Measurements from ENCODE around the gene FNBP1L. TPM values are rescaled to one million over a fixed set of nuclear protein-coding genes. Genes with fewer than 3 reads are reported as not detected.
A peak's percentile ranks its signal among the peaks of the same experiment; 100 is the strongest.
"Not testable (repeated sequence)": the region's sequence is repeated elsewhere in the genome, so short reads cannot be mapped to it uniquely, and the experiment has no call there.

Gene FNBP1L
- total RNA-seq, 1 donor from 2014 or later: 25.5 TPM

DNA sequence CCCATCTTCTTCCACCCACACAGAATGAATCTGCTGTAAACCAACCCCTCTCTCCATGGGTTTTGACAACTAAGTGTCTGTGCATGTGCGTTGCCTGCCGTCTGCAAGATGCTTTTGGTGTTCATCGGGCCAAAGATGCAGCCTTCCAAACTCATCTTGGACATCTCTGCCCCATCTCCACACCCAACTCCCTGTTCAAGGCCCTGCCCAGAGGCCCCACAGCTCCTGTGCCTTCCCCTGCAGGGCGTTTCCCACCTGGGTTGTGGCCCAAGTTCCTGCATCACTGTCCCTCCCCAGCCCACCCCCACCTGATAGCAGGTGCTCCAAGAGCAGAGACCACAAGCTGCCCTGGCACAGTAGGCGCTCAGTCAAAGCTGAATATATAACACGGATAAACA, 130.5 kb downstream of the FNBP1L start:
- intact Hi-C loops (cut with DNase I): no loop called here
- no peak for ATAC-seq
- DNase-seq (ENCODE audit: low spot score): no peak

DNA sequence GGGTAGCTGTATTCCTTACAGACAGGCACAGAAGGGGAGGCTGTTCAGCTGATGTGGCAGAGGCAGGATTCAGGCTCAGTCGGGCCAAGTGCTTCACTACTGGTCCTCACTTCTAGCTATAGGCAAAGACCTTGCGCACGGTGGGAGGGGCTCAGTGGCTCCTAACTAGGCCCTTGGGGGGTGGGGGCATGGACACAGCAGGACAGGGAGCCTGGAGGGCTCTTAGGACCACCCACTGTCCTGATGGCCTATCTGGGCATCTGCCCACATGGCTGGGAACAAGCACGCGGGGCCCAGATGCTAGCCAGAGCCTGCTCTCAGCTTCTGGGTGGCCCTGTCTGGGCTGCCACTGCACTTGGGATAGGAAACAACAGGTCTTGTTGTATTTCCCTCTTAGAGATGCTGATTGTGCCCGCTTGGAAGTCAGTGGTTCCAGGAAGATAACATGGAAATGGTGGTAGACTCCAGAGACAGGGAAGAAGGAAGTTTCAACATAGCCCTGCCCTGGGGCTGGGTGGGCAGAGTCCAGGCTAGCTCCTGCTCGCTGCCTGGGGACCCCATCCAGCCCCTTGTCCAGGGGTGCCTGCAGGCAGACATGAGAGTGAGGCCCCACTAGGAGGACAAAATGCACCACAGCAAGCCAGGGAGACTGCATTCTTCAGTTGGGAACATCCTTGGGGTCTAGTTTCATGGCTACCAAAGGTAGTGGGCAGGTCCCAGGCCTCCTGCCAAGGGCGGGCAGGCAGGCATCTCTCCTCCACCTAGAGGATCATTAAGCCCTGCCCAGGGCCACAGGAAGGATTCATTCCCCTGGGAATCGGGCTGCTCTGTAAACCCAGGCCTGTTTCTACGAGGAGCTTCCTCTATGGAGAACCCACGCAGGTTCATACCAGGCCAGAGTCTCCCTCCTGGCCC, 131.2 kb downstream of the FNBP1L start:
- no peak for DNase-seq (ENCODE audit: low spot score)
- ATAC-seq: no peak
- intact Hi-C loops (cut with DNase I): no loop called here

DNA sequence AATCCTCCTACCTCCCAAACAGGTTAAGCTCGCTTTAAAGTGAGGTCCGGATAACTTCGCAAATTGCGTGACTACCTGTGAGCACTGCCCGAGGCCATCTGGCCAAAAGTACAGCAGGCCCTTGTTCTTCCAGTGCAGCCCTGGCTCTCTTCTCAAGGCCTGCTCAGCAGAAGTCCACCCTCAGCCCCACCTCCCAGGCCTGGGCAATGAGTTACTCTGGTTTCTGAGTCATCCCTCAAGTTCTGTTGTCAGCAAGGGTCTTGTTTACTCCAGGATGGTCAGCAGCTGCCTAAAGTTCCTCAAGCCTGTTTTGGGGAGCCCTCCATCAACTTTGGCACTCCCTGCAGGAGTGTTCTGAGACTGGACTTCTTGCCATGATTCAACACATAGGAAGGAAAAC, 132.0 kb downstream of the FNBP1L start:
- no peak for DNase-seq (ENCODE audit: low spot score)
- intact Hi-C loops (cut with DNase I): no loop called here

DNA sequence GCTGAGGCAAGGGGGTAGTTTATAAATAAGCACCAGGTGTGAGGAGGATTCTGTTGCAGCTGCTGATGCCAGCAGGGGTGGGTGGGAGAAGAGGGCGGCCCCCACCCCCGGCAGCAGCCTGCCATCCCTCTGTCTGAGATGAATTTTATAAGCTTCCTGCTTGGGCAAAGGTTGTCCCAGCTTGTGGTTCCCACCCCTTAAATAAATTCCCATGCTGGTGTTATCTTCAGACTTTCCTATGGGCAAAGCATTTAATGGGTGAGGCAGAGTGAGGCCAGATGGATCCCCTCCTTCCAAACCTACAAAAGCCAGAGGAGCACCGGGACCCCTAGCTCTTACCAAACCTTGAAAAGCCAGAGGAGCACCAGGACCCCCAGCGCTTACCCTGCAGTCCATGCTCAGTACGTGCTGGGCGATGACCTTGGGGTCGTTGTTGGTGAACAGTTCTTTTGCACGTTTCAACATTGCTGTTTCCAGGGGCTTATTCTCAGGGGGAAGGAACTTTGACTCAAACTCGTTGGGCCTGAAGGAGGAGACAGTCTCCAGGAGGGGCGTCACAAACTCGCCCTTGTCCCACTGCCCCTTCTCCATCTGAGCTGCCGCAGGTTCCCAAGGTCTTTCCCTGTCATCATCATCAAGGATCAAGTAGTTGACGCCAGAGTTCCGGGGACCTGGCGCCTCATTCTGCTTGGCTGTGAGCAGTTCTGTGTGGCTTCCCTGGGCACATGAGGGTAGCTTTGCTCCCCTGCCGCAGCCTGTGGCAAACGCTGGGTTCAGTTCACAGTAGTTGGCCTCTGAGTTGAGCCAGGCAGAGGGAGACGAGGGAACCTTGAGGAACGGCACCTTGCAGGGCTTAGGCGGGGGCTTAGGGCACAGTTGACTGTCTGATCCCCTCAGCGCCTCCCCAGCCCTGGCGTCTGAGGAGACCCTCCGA, 134.3 kb downstream of the FNBP1L start:
- DNase-seq (ENCODE audit: low spot score) (peak; percentile 47), ATAC-seq (no peak)
- intact Hi-C loops (cut with DNase I): no loop called here

More for the DNA sequence above, 132.0 kb downstream of the FNBP1L start:
- ATAC-seq: no peak

DNA sequence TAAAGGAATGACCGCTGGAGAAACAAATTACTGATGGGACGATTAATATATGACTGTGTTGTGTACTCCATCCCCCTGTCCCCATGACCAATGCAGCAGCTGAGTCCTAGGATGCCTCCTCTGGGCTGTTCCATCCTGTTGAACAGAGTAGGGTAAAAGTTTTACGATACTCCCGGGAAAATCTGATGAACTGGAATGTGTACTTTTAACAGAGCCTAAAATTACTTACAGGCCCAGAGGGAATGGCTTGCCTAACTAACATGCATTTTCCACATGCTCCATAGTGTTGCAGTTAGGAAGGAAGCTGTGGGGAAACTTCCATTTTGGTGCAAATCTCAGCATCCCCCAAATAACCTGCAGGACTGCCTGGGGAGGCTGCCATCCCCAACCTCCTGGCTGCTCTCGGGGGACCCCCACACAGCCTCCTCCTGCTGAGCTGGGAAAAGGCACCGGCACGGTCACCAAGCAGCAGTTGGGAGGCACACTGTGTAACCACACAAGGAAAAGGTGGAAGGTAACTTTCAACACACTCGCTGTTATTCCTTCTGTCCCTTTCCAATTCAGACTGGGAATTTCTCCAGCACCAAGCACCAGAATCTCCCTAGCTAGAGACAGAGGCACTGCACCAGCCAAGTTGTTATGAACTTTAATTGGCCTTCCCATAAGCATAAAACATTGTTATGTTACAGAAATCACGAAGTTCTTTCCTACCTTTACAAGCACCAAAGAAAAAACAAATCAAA, 136.5 kb downstream of the FNBP1L start:
- DNase-seq (ENCODE audit: low spot score): peak; percentile 33
- peak; percentile 73 for ATAC-seq
- intact Hi-C loops (cut with DNase I): no loop called here

DNA sequence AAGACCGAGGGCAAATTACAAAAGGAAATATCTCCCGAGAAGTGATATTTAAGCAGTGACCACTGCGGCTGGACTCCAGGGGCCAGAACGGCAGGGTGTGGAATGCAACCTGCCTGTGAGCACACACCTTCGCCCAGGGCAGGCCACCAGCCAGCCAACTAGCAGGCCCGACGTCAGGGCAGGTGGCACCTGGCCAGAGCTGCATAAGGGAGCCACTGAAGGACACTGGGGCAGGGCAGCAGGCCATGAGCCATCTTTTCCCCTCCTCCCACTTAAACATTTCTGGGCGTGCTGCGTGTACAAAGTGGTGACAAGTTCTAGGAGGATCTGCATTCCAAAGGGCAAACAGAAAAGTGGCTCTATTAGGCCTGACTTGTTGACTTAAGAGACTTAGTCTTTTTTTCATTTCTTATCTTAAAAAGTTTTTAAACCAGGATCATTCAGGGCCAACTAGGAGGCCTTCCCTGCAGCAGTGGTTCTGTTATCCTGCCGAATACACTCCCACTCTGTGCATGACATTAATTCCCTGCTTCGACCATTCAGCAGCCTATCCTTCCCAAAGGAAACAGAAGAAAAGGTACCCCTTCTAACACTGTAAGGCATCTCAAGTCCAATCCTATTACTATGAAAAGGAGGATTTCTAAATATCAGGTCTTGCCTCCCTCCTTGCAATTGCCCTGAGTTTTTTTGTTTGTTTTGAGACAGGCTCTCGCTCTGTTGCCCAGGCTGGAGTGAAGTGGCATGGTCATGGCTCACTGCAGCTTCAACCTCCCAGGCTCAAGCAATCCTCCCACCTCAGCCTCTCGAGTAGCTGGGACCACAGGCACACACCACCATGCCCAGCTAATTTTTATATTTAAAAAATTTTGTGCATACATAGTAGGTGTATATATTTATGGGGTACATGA, 137.4 kb downstream of the FNBP1L start:
- peak; percentile 61 for DNase-seq (ENCODE audit: low spot score)
- intact Hi-C loops (cut with DNase I): no loop called here
- ATAC-seq: peak; percentile 61

DNA sequence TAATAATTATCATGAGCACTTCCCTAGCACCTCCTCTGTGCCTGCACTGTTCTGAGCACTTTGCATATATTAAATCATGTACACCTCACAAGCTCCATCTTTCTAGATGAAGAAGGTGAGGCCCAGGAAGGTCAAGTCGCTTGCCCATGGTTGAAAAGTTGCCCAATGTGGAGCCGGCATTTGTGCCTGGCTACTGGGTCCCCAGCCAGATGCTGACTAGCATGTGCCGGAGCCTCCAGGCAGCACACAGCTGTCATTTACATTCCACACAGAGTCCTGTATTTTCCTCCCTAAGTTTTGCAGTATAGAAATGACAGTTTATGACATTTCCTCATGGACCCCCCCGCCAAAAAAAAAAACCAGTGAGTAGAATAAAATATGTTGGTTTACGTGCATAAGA, 139.4 kb downstream of the FNBP1L start:
- DNase-seq (ENCODE audit: low spot score): peak; percentile 44

DNA sequence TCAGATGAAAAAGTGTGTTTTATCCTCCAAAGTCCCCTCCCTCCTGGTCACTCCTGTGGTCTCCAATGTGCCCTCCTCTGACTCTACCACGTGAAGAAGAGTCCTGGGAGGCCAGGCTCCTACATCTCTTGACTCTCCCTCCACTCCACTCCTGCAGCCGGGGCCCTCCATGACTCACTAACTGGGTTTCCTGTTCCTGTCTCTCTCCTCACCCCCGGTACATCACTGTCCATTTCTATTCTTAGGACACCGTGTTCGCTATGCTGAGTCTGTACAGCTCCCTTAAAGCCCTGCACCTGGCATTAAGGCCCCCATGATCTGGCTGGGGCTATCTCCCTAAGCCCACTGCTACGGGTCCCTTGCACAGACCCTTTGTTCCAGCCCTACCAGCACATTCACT, 140.3 kb downstream of the FNBP1L start:
- ATAC-seq (no peak), DNase-seq (ENCODE audit: low spot score) (no peak)
- intact Hi-C loops (cut with DNase I): no loop called here

More for the DNA sequence above, 139.4 kb downstream of the FNBP1L start:
- ATAC-seq: no peak
- intact Hi-C loops (cut with DNase I): no loop called here

DNA sequence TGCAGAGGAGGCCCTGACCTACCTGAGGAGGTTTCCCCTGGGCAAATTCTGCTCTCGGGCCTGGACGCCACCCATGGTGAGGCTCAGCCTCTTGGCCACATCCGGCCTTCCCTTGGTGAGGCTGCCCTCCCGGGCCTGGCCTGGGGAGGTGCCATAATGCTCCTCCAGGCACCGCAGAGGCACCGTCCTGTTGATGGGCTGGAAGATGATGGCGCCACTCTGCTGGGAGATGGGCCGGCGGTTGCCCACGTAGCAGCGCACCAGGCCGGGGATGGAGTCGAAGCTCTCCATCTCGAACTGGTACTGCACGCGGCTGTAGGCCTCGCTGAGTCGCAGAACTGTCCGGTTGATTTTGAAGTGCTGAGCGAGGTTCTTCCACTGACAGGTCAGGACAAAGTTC, 141.0 kb downstream of the FNBP1L start:
- ATAC-seq (no peak), DNase-seq (ENCODE audit: low spot score) (no peak)
- intact Hi-C loops (cut with DNase I): no loop called here

DNA sequence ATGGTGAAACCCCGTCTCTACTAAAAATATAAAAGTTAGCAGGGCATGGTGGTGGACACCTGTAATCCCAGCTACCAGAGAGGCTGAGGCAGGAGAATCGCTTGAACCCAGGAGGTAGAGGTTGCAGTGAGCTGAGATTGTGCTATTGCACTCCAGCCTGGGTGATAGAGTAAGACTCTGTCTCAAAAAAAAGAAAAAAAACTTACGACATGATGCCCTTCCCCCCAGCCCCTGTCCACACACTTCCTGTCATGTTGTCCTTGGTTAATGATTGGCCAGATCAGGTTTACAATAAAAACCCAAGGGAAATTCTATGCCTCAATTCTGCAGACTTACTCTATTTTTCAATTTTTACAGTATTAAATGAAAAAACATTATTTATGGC, 143.4 kb downstream of the FNBP1L start:
- ATAC-seq; intact Hi-C loops (cut with DNase I); DNase-seq (ENCODE audit: low spot score): not testable (repeated sequence)

DNA sequence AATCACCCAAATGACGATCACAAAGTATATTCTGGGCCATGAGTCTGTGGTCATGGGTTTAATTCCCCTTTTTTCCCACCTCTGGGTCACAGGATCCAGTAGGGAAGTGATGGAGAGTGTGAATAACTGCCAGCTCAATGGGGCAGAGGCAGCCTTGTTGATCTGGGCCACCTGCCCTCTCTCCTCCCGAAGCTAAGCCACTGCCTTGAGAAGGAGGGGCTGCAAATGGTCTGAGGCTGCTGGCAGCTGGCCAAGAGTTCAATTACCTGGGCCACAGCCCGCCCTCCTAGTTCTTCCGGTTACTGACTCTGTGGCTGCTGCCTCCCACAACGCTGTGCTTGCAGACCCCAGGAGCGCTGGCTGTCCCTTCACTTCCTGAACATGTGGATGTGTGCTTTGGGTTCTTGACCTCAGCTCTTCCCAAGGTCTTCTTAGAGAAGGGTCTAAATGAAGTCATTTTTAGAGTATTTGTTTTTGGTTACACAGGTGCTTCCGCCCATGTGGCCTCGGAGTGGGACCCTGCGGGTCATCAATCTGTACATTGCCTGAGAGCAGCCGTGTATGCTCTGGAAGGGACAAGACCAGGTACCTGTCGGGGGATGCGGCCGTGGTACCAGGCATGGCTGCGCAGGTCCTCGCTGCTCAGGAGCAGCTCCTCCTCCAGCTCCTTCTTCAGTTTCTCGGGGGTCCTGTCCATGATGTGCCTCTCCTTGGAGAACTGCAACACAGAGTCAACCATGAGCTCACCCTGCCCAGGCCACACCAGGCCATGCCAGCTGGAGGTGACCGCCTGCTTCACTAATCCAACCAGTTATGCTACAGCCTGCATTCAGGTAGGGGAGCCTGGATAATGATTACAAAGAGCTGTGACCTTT, 144.0 kb downstream of the FNBP1L start:
- DNase-seq (ENCODE audit: low spot score) (no peak), ATAC-seq (peak; percentile 40)
- intact Hi-C loops (cut with DNase I): no loop called here

DNA sequence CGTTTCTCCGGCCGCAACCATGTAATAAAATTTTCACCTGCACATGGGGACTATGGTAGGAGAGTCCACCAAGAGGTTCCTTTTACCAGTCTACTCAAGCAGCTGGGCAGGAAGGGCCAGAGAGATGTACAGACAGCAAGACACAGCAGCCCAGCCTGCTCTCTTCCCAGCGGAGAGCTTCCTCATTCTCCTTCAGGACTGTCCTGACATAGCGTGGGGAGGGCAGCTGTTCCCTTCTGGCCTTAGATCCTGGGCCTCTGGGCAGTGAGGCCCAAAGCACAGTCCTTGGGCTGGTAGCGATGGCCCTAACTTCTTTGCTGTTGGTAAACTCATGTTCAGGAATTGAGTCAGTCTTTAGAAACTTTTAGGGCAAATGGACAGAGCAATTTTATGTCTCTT, 144.6 kb downstream of the FNBP1L start:
- intact Hi-C loops (cut with DNase I): no loop called here
- DNase-seq (ENCODE audit: low spot score) (no peak), ATAC-seq (peak; percentile 28)

DNA sequence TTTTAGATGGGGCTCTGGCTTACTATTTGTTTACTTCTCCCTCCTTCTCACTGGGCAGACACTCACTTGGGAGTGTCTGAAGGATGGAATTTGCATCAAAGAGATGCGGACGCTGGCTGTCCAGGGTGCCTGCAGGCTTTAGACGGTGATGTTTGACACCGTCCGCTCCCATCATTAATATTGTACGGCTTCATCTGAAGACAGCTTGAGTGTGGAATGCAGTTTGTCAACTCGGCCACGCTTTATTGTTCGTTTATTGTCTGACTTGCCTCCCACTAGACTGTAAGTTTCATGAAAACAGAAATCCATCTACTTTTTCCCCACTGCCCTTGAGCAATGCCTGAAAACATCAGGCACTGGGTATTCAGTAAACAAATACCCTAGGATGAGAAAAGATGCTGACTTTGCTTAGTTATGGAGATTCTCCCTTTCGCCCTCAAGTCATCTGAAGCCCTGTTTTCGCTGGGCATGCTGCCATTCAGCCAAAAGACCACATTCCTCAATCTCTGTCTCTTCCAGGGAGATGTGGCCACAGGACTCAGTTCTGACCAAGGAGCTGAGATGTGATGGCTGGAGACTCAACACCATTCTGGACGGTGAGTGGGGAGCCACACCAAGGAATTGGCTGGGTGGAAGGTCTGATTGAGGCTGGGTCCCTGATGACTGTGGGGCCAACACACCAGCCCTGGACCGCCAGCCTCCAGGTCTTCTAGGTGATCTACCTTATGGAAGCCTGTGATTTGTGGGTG, 146.1 kb downstream of the FNBP1L start:
- DNase-seq (ENCODE audit: low spot score): no peak
- no peak for ATAC-seq
- intact Hi-C loops (cut with DNase I): no loop called here

DNA sequence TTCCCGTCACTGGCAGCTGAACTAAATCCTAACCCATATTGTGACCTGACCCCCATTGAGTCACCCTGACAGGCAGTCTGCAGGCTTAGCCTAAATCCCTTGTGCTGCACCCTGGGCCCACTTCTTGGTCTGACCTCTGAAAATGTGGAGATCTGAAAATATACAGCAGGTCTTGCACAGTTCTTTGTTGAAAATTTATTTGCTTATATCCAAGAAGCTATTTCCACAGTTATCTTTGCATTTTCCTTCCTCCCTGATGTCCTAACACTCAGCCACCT, 146.6 kb downstream of the FNBP1L start:
- no peak for DNase-seq (ENCODE audit: low spot score)
- intact Hi-C loops (cut with DNase I): no loop called here
- ATAC-seq: no peak

DNA sequence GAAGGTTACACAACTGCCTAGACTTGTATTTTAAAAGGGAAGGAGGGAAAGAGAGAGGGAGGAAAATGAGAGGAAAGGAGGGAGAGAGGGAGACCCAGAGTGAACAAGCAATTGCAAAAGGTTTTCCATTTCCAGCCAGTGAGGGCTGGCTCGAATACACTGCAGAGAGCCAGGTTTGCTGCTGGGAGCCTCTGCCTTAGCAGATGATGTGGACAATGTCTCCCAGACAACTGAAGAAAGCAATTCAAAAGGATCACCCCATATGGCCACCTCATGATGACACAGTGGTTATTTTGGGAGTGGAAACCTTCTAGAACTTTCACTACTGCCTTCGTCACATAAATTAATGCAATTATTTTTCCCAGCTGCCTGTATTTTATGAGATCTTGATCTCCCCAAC, 147.3 kb downstream of the FNBP1L start:
- intact Hi-C loops (cut with DNase I): no loop called here
- no peak for ATAC-seq
- DNase-seq (ENCODE audit: low spot score): no peak

DNA sequence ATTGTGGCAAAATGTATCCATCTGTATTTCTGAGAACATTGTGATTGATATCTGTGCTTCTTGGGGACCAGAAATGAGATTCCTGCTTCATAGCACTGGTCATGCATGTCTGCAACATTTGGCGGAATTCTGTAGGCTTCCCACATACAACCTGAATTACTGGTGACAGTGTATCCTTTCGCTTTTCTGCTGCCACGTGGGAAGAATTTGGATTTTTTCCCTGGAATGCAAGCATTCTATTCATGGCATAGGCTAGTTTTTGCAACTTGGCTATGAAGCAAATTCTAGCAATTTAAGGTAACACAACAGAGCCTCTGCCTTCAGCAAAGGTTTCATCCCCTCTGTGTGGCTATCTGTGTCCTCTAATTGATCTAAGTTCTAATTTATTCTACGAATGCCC, 147.8 kb downstream of the FNBP1L start:
- ATAC-seq: no peak
- DNase-seq (ENCODE audit: low spot score): no peak
- intact Hi-C loops (cut with DNase I): no loop called here

All from sciatic nerve (tissue), 2 donors.